A549 (cell line): ENCODE measurements around the gene ZNF324. TPM values are rescaled to one million over a fixed set of nuclear protein-coding genes. Genes with fewer than 3 reads are reported as not detected.

Source experiments
- ATAC-seq, 2 experiments: fragments of 200-7000 bp in 1 of 2; fragments of >200 bp in 1 of 2; cut with Nextera tagmentation in 1 of 2; cut with Tn5 transposase in 1 of 2; 3 replicates each; pipeline versions ENCODE4 v1.8.0 to v1.9.1; 2018 to 2020; ENCODE audit warnings: mild to moderate bottlenecking in 1 of 2, moderate library complexity in 1 of 2
- CTCF ChIA-PET: fragments of 300-600 bp; sonication (Branson Sonifier 250); formaldehyde crosslinking; extraction: SDS; loops from one replicate; lab custom pipeline; 2021; ENCODE audit warnings: antibody characterized with exemption, inconsistent platforms; lab: Yijun Ruan, JAX
- POLR2A ChIA-PET: fragments of 350-600 bp; formaldehyde crosslinking; extraction: SDS; loops from one replicate; lab custom pipeline; 2021; ENCODE audit warnings: antibody characterized with exemption, inconsistent platforms; lab: Yijun Ruan, JAX
- DNase-seq, 2 experiments: peaks; one replicate each; pipeline versions ENCODE4 v3.0.0 to v3.0.0-alpha.2; 2011 to 2016; ENCODE audit warnings: low read depth in 1 of 2, low spot score in 1 of 2
- FAIRE-seq: peaks from 2 replicates; lab custom pipeline; 2011; peaks lifted over from hg19 to GRCh38; lab: Jason Lieb, UNC
- H3K27ac ChIP-seq, 2 experiments: fragments of >200 bp; sonication (Bioruptor Twin); formaldehyde crosslinking; 3 replicates each; pipeline ENCODE4 v1.5.1; 2016 to 2017
- H3K4me1 ChIP-seq: fragments of >200 bp; sonication (Bioruptor Twin); formaldehyde crosslinking; 3 replicates; pipeline ENCODE4 v1.6.1; 2016
- H3K4me2 ChIP-seq: fragments of >200 bp; sonication (Bioruptor Twin); formaldehyde crosslinking; 3 replicates; pipeline ENCODE4 v1.6.1; 2016
- H3K4me3 ChIP-seq: fragments of >200 bp; sonication (Bioruptor Twin); formaldehyde crosslinking; 3 replicates; pipeline ENCODE4 v1.5.1; 2016
- H3K9me3 ChIP-seq: fragments of >200 bp; sonication (Bioruptor Twin); formaldehyde crosslinking; 3 replicates; pipeline ENCODE4 v1.6.1; 2016
- ATOH8 ChIP-seq: fragments of 250-450 bp; sonication (Bioruptor Pico); IDR thresholded peaks from 2 replicates; pipeline ENCODE4 v1.5.0; 2020; ENCODE audit warnings: low read depth, mild to moderate bottlenecking, moderate library complexity
- BHLHE40 ChIP-seq: IDR thresholded peaks from 2 replicates; pipeline ENCODE4 v1.6.1; 2012; ENCODE audit warnings: low read depth, low read length, inconsistent platforms
- CBX8 ChIP-seq: fragments of 200-600 bp; sonication (generic); IDR thresholded peaks from 2 replicates; pipeline ENCODE4 v1.6.1; 2016
- CEBPB ChIP-seq, 2 experiments: fragments of >200 bp in 1 of 2; sonication (Bioruptor Twin) in 1 of 2; formaldehyde crosslinking in 1 of 2; IDR thresholded peaks; 2 replicates each; pipeline ENCODE4 v1.6.1; 2012 to 2016
- CHD4 ChIP-seq: fragments of 200-600 bp; sonication (generic); IDR thresholded peaks from 2 replicates; pipeline ENCODE4 v1.6.1; 2016; ENCODE audit warnings: antibody characterized with exemption, mild to moderate bottlenecking, borderline replicate concordance
- EHMT2 ChIP-seq: fragments of 200-600 bp; sonication (generic); IDR thresholded peaks from 2 replicates; pipeline ENCODE4 v1.6.1; 2016; ENCODE audit warnings: antibody characterized with exemption, low read depth, mild to moderate bottlenecking, moderate library complexity
- ESRRA ChIP-seq: fragments of 150-350 bp; IDR thresholded peaks from 2 replicates; pipeline ENCODE4 v1.6.1; 2014; ENCODE audit warnings: mild to moderate bottlenecking, low read length, borderline replicate concordance
- FOSB ChIP-seq: fragments of 250-450 bp; sonication (Bioruptor Pico); IDR thresholded peaks from 2 replicates; pipeline ENCODE4 v1.5.0; 2020; ENCODE audit warnings: mild to moderate bottlenecking, moderate library complexity
- FOSL2 ChIP-seq, 2 experiments: fragments of 450-650 bp in 1 of 2; fragments of >200 bp in 1 of 2; sonication (Bioruptor Twin) in 1 of 2; formaldehyde crosslinking; IDR thresholded peaks; 2 replicates each; pipeline versions ENCODE4 v1.5.0 to v1.6.1; 2016 to 2020; ENCODE audit warnings: mild to moderate bottlenecking in 1 of 2, moderate library complexity in 1 of 2
- HDAC2 ChIP-seq: fragments of 200-600 bp; sonication (generic); IDR thresholded peaks from 2 replicates; pipeline ENCODE4 v1.6.1; 2016
- HMGXB4 ChIP-seq: fragments of 250-450 bp; sonication (Bioruptor Pico); IDR thresholded peaks from 2 replicates; pipeline ENCODE4 v1.5.0; 2021; ENCODE audit warnings: mild to moderate bottlenecking, moderate library complexity, borderline replicate concordance
- HOXB13 ChIP-seq: fragments of 250-450 bp; sonication (Bioruptor Pico); IDR thresholded peaks from 2 replicates; pipeline ENCODE4 v1.5.0; 2020; ENCODE audit warnings: low read depth, mild to moderate bottlenecking, moderate library complexity
- HOXB5 ChIP-seq: fragments of 250-450 bp; sonication (Bioruptor Pico); IDR thresholded peaks from 2 replicates; pipeline ENCODE4 v1.5.0; 2020; ENCODE audit warnings: mild to moderate bottlenecking, moderate library complexity
- JUN ChIP-seq, 2 experiments: fragments of >200 bp; sonication (Bioruptor Twin); formaldehyde crosslinking; IDR thresholded peaks; 2 replicates in 1 of 2; 3 replicates in 1 of 2; pipeline ENCODE4 v1.6.1; 2016 to 2017
- KDM1A ChIP-seq: fragments of 200-600 bp; sonication (generic); IDR thresholded peaks from 2 replicates; pipeline ENCODE4 v1.6.1; 2016; ENCODE audit warnings: low read depth, mild to moderate bottlenecking
- MYC ChIP-seq: IDR thresholded peaks from 2 replicates; pipeline ENCODE4 v1.6.1; 2012; ENCODE audit warnings: mild to moderate bottlenecking, inconsistent platforms, low read length, improper control_type of control experiment, borderline replicate concordance
- NFE2L2 ChIP-seq: fragments of 150-350 bp; conservative IDR thresholded peaks from 2 replicates; pipeline ENCODE4 v1.6.1; 2014; ENCODE audit warnings: low read length
- NR3C1 ChIP-seq: fragments of >200 bp; sonication (Bioruptor Twin); formaldehyde crosslinking; IDR thresholded peaks from 3 replicates; pipeline ENCODE4 v1.6.1; 2017
- PHF8 ChIP-seq: fragments of 200-600 bp; sonication (generic); IDR thresholded peaks from 2 replicates; pipeline ENCODE4 v1.6.1; 2016; ENCODE audit warnings: low read depth, mild to moderate bottlenecking, antibody characterized with exemption, moderate library complexity, borderline replicate concordance
- POLR2AphosphoS2 ChIP-seq: conservative IDR thresholded peaks from 2 replicates; pipeline ENCODE4 v1.6.1; 2012; ENCODE audit warnings: low read length, improper control_type of control experiment, inconsistent platforms
- RAD21 ChIP-seq, 2 experiments: fragments of >200 bp in 1 of 2; sonication (Bioruptor Twin) in 1 of 2; formaldehyde crosslinking in 1 of 2; IDR thresholded peaks in 1 of 2; conservative IDR thresholded peaks in 1 of 2; 2 replicates in 1 of 2; 3 replicates in 1 of 2; pipeline ENCODE4 v1.6.1; 2012 to 2018; ENCODE audit warnings: inconsistent platforms in 1 of 2
- RARB ChIP-seq: fragments of 250-450 bp; sonication (Bioruptor Pico); IDR thresholded peaks from 2 replicates; pipeline ENCODE4 v1.8.0; 2021; ENCODE audit warnings: mild to moderate bottlenecking, moderate library complexity
- RFX5 ChIP-seq: fragments of 450-650 bp; IDR thresholded peaks from 2 replicates; pipeline ENCODE4 v1.7.1; 2014; ENCODE audit warnings: antibody characterized with exemption, mild to moderate bottlenecking, moderate library complexity
- SMC3 ChIP-seq: fragments of >200 bp; sonication (Bioruptor Twin); formaldehyde crosslinking; IDR thresholded peaks from 3 replicates; pipeline ENCODE4 v1.6.1; 2018; ENCODE audit warnings: inconsistent platforms
- SREBF2 ChIP-seq: fragments of 450-650 bp; IDR thresholded peaks from 2 replicates; pipeline ENCODE4 v1.6.1; 2014; ENCODE audit warnings: mild to moderate bottlenecking, moderate library complexity
- USF2 ChIP-seq: fragments of 450-650 bp; IDR thresholded peaks from 2 replicates; pipeline ENCODE4 v1.6.1; 2014; ENCODE audit warnings: antibody characterized with exemption
- ZNF302 ChIP-seq: fragments of 250-450 bp; sonication (Bioruptor Pico); IDR thresholded peaks from 2 replicates; pipeline ENCODE4 v1.9.0; 2021; ENCODE audit warnings: inconsistent platforms, mild to moderate bottlenecking, moderate library complexity
- ZSCAN20 ChIP-seq: fragments of 250-450 bp; sonication (Bioruptor Pico); IDR thresholded peaks from 2 replicates; pipeline ENCODE4 v1.8.0; 2022; ENCODE audit warnings: mild to moderate bottlenecking, moderate library complexity
- WGBS: methylation state at CpG from one replicate; pipeline ENCODE4 v1.1.6; 2017; ENCODE audit errors: missing lambda C conversion rate; 5-methylcytosine and 5-hydroxymethylcytosine counted together
- polyA plus RNA-seq, 4 experiments: library from polyadenylated mRNA; depleted of rRNA in 3 of 4; stranded (reverse); fragments of >200 nt; fragmentation: RNase III in 1 of 4; extraction: RNeasy Plus Mini Kit Qiagen cat#74134 plus additional on column Dnase treatment in 1 of 4; gene quantifications; 2 replicates in 3 of 4; 3 replicates in 1 of 4; pipeline ENCODE4 v1.2.3, GENCODE V29; 2011 to 2017
- TF ChIP-seq, protein P1 (sequence below): IDR thresholded peaks from 2 replicates; pipeline ENCODE4 v1.6.1; 2012; ENCODE audit warnings: low read depth, borderline replicate concordance
- TF ChIP-seq, protein P2 (sequence below): fragments of >200 bp; sonication (Bioruptor Twin); formaldehyde crosslinking; IDR thresholded peaks from 2 replicates; pipeline ENCODE4 v1.6.1; 2016
- TF ChIP-seq, protein P3 (sequence below): IDR thresholded peaks from 2 replicates; pipeline ENCODE4 v1.6.1; 2012

Gene ZNF324
- polyA plus RNA-seq, 2 of the 4 experiments (the other 2 are of a cell fraction), result 3.0 to 6.9 TPM

GRCh38 chr19:58451358-58452101 lies 15.3 kb upstream of the ZNF324 start, which contains the start of gene ZNF324B (continued):
- no peak for TF ChIP-seq CHD4
- no peak for TF ChIP-seq SREBF2
- no peak for TF ChIP-seq ZSCAN20 (CRISPR knock-in tag)
- no peak for TF ChIP-seq HOXB13
- TF ChIP-seq MYC, result no peak
- no peak for TF ChIP-seq HDAC2
- TF ChIP-seq CBX8, result no peak
- no peak for TF ChIP-seq FOSL2 (IDR thresholded peaks at IDR 0.05)
- TF ChIP-seq FOSL2 (CRISPR knock-in tag; IDR thresholded peaks at IDR 0.05), result no peak
- TF ChIP-seq FOSB (CRISPR knock-in tag), result no peak
- no peak for TF ChIP-seq ATOH8 (CRISPR knock-in tag)
- TF ChIP-seq, protein P1, sequence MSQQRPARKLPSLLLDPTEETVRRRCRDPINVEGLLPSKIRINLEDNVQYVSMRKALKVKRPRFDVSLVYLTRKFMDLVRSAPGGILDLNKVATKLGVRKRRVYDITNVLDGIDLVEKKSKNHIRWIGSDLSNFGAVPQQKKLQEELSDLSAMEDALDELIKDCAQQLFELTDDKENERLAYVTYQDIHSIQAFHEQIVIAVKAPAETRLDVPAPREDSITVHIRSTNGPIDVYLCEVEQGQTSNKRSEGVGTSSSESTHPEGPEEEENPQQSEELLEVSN, result peak; percentile 80
- TF ChIP-seq ESRRA, result no peak
- TF ChIP-seq RARB (CRISPR knock-in tag), result no peak
- TF ChIP-seq JUN (IDR thresholded peaks at IDR 0.05), result peak in 1 of 2 experiments; percentile 62; a peak in 1 of 5 replicates
- no peak for TF ChIP-seq RAD21 (conservative IDR thresholded peaks at IDR 0.05 in 1 of 2, IDR thresholded peaks at IDR 0.05 in 1 of 2)
- no peak for TF ChIP-seq NFE2L2
- no peak for TF ChIP-seq POLR2AphosphoS2
- no peak for TF ChIP-seq BHLHE40
- peak; percentile 13; the same call in 1 of the 2 replicates for TF ChIP-seq RFX5
- TF ChIP-seq ZNF302 (CRISPR knock-in tag), result no peak
- TF ChIP-seq, protein P2, sequence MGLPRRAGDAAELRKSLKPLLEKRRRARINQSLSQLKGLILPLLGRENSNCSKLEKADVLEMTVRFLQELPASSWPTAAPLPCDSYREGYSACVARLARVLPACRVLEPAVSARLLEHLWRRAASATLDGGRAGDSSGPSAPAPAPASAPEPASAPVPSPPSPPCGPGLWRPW, result no peak
- no peak for TF ChIP-seq SMC3
- TF ChIP-seq, protein P3, sequence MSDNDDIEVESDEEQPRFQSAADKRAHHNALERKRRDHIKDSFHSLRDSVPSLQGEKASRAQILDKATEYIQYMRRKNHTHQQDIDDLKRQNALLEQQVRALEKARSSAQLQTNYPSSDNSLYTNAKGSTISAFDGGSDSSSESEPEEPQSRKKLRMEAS, result peak; percentile 85
- no peak for TF ChIP-seq EHMT2

GRCh38 chr19:58453743-58454142 lies 13.1 kb upstream of the ZNF324 start:
- Histone ChIP-seq H3K4me1 (no peaks in the 10 kb centered on the region), H3K4me3 (no peak overlapping the region), H3K9me3 (peaks cover 17% of the 10 kb centered on the region), H3K4me2 (no peak overlapping the region), H3K27ac (no peak overlapping the region)
- POLR2A ChIA-PET, result no interaction called here
- ATAC-seq (no peak), FAIRE-seq (no peak), DNase-seq (no peak)
- CTCF ChIA-PET, result interaction anchor here (1.1 to 2.1 kb wide), 2 partner anchors 23 to 66 kb away, joined by 3 to 10 read pairs; partner anchors contain the start of genes ZBTB45 and ZNF446
- TF ChIP-seq EHMT2 (no peak), ZSCAN20 (CRISPR knock-in tag) (no peak), KDM1A (no peak), JUN (IDR thresholded peaks at IDR 0.05) (no peak), MYC (no peak), NR3C1 (no peak), CEBPB (IDR thresholded peaks at IDR 0.05) (no peak), RAD21 (conservative IDR thresholded peaks at IDR 0.05 in 1 of 2, IDR thresholded peaks at IDR 0.05 in 1 of 2) (no peak), HOXB5 (CRISPR knock-in tag) (no peak), USF2 (no peak), HMGXB4 (no peak), SREBF2 (no peak), PHF8 (no peak)
- TF ChIP-seq, protein P3, result no peak
- 92% methylated on average over 6 of the region's 6 CpGs for WGBS
